Astrocyte (in vitro differentiated cells and primary cell): ENCODE data around the gene AFM. TPM values are rescaled to one million over a fixed set of nuclear protein-coding genes. Genes with fewer than 3 reads are reported as not detected.

Experiments used
- DNase-seq: peaks from one replicate; pipeline ENCODE4 v3.0.0-alpha.2; 2010; ENCODE audit warnings: low read depth
- FAIRE-seq: peaks from 2 replicates; lab custom pipeline; 2011; peaks lifted over from hg19 to GRCh38; lab: Jason Lieb, UNC
- H2AFZ ChIP-seq: 2 replicates; pipeline ENCODE4 v1.6.0; 2012; ENCODE audit warnings: low read depth, low read length, inconsistent platforms
- H3K27ac ChIP-seq: 2 replicates; pipeline ENCODE4 v1.5.1; 2011; ENCODE audit warnings: low read depth, low read length, inconsistent platforms
- H3K27me3 ChIP-seq: 2 replicates; pipeline ENCODE4 v1.6.0; 2011; ENCODE audit warnings: low read length, inconsistent platforms; ENCODE audit not compliant: insufficient read depth
- H3K36me3 ChIP-seq: 2 replicates; pipeline ENCODE4 v1.5.1; 2011; ENCODE audit warnings: low read length, inconsistent platforms; ENCODE audit not compliant: insufficient read depth
- H3K4me1 ChIP-seq: 2 replicates; pipeline ENCODE4 v1.5.1; 2011; ENCODE audit warnings: low read length, inconsistent platforms; ENCODE audit not compliant: insufficient read depth
- H3K4me2 ChIP-seq: 2 replicates; pipeline ENCODE4 v1.6.0; 2012; ENCODE audit warnings: low read length, inconsistent platforms
- H3K4me3 ChIP-seq: 2 replicates; pipeline ENCODE4 v1.5.1; 2011; ENCODE audit warnings: low read depth, mild to moderate bottlenecking, low read length, inconsistent platforms; ENCODE audit not compliant: insufficient read depth
- H3K79me2 ChIP-seq: 2 replicates; pipeline ENCODE4 v1.6.0; 2012; ENCODE audit warnings: mild to moderate bottlenecking, low read length, inconsistent platforms; ENCODE audit not compliant: insufficient read depth
- H3K9ac ChIP-seq: 2 replicates; pipeline ENCODE4 v1.6.0; 2012; ENCODE audit warnings: mild to moderate bottlenecking, low read length, inconsistent platforms
- H3K9me3 ChIP-seq: 2 replicates; pipeline ENCODE4 v1.5.1; 2012; ENCODE audit warnings: low read depth, mild to moderate bottlenecking, low read length, inconsistent platforms; ENCODE audit not compliant: insufficient read depth
- H4K20me1 ChIP-seq: 2 replicates; pipeline ENCODE4 v1.6.0; 2012; ENCODE audit warnings: low read length, inconsistent platforms; ENCODE audit not compliant: insufficient read depth
- H3K27ac Mint-ChIP-seq: one replicate; pipeline ENCODE4 v1.8.0; 2021; ENCODE audit warnings: mild to moderate bottlenecking, mixed read lengths; ENCODE audit not compliant: unreplicated experiment
- H3K27me3 Mint-ChIP-seq: one replicate; pipeline ENCODE4 v1.8.0; 2021; ENCODE audit warnings: low read depth, mixed read lengths; ENCODE audit not compliant: unreplicated experiment
- H3K36me3 Mint-ChIP-seq: one replicate; pipeline ENCODE4 v1.8.0; 2021; ENCODE audit warnings: low read depth, mixed read lengths; ENCODE audit not compliant: unreplicated experiment
- H3K4me1 Mint-ChIP-seq: one replicate; pipeline ENCODE4 v1.8.0; 2021; ENCODE audit warnings: low read depth, mixed read lengths; ENCODE audit not compliant: unreplicated experiment
- H3K4me3 Mint-ChIP-seq: one replicate; pipeline ENCODE4 v1.8.0; 2021; ENCODE audit warnings: mild to moderate bottlenecking, moderate library complexity, mixed read lengths; ENCODE audit not compliant: unreplicated experiment
- H3K9me3 Mint-ChIP-seq: one replicate; pipeline ENCODE4 v1.8.0; 2021; ENCODE audit warnings: mild to moderate bottlenecking, mixed read lengths; ENCODE audit not compliant: unreplicated experiment
- CTCF ChIP-seq: IDR thresholded peaks from 2 replicates; pipeline ENCODE4 v1.5.1; 2011; ENCODE audit warnings: low read depth, mild to moderate bottlenecking, inconsistent platforms, low read length, moderate library complexity; ENCODE audit not compliant: insufficient read depth
- EZH2 ChIP-seq: IDR thresholded peaks from 2 replicates; pipeline ENCODE4 v1.6.1; 2012; ENCODE audit warnings: mild to moderate bottlenecking, low read length, inconsistent platforms; ENCODE audit not compliant: insufficient read depth
- total RNA-seq: library from RNA; stranded (reverse); gene quantifications from 2 replicates; pipeline ENCODE4 v1.2.1, GENCODE V29; 2021

The AFM gene
- total RNA-seq, 1 donor from 2014 or later, result not detected

- H3K4me1 Mint-ChIP-seq, result peaks cover 18% of the 10 kb centered on the region
- Histone ChIP-seq H3K4me1 (peaks cover under 1% of the 10 kb centered on the region), H3K9ac (no peak overlapping the region), H3K79me2 (no peaks in the 10 kb centered on the region), H3K9me3 (no peaks in the 10 kb centered on the region), H3K27ac (no peak overlapping the region), H3K4me2 (no peak overlapping the region), H3K27me3 (no peaks in the 10 kb centered on the region), H3K4me3 (no peak overlapping the region), H2AFZ (no peak overlapping the region), H3K36me3 (no peaks in the 10 kb centered on the region), H4K20me1 (no peaks in the 10 kb centered on the region)
- H3K27me3 Mint-ChIP-seq, result no peaks in the 10 kb centered on the region
- TF ChIP-seq CTCF (no peak), EZH2 (no peak)
- DNase-seq, result no peak
- peak; percentile 32 for FAIRE-seq
- no peak overlapping the region for H3K27ac Mint-ChIP-seq
- H3K36me3 Mint-ChIP-seq, result no peaks in the 10 kb centered on the region
- peaks cover 3% of the 10 kb centered on the region for H3K9me3 Mint-ChIP-seq
- no peak overlapping the region for H3K4me3 Mint-ChIP-seq
Measured at GRCh38 chr4:73456177-73457022, 25.1 kb upstream of the AFM start.

DNA sequence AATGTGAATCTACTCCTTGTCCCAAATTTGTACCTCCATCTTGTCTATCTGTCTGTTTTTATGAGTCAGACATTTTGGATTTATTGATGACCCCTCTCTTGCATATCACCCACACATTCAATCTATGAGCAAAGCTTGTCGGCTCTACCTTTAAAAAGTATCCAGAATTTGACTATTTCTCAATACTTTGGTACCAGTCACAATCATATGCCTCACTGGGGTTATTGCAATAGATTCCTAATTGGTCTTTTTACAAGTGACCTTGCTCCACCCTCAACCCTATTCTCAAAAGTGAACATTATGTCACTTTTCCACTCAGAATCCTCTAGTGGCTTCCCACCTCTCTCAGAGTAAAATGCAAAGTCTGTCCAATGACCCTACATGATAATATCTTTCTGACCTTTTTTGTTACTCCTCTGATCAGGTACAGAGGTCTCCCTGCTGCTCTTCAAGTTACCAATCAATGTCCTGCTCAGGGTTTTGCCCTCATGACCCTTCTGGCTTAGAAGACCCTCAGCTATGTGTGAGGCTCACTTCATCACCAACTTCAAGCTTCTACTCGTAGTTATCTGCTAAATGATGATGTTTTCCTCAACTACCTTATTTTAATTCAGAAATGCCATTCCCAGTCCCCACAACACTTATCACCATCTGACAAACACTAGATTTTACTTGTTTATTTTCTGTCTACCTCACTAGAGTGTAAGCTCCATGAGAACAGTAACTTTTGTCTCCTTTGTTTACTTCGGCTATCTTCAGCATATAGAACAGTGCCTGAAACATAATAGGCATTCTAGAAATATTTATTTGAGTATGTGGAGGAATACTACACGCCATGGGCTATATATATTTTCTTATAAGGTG is 23.1 kb upstream of the AFM start:
- H4K20me1 ChIP-seq, result no peaks in the 10 kb centered on the region
- Mint-ChIP-seq H3K4me1 (peaks cover under 1% of the 10 kb centered on the region), H3K36me3 (no peaks in the 10 kb centered on the region), H3K27me3 (no peaks in the 10 kb centered on the region), H3K4me3 (no peak overlapping the region), H3K9me3 (peaks cover 3% of the 10 kb centered on the region), H3K27ac (no peak overlapping the region)
- no peaks in the 10 kb centered on the region for H3K4me1 ChIP-seq
- H3K36me3 ChIP-seq, result no peaks in the 10 kb centered on the region
- DNase-seq, result no peak
- H3K27me3 ChIP-seq, result no peaks in the 10 kb centered on the region
- H2AFZ ChIP-seq, result no peak overlapping the region
- FAIRE-seq, result no peak
- no peak overlapping the region for H3K27ac ChIP-seq
- no peak for TF ChIP-seq CTCF
- TF ChIP-seq EZH2, result no peak
- H3K79me2 ChIP-seq, result no peaks in the 10 kb centered on the region
- H3K4me2 ChIP-seq, result no peak overlapping the region
- H3K9me3 ChIP-seq, result no peaks in the 10 kb centered on the region
- H3K9ac ChIP-seq, result no peak overlapping the region
- no peak overlapping the region for H3K4me3 ChIP-seq
